ENCODE results near the gene EYA2.
"Not testable (repeated sequence)": the region's sequence is repeated elsewhere in the genome, so short reads cannot be mapped to it uniquely, and the experiment has no call there.

EYA2 gene

GRCh38 chr20:46928580-46929132 is 34.0 kb downstream of the EYA2 start:
- no peak overlapping the region for H3K4me3 ChIP-seq (ENCODE audit: low read depth, low read length)
- DNase-seq (ENCODE audit: low read depth) = peak; percentile 25
- no peak for TF ChIP-seq CTCF (conservative IDR thresholded peaks at IDR 0.05; ENCODE audit: low read depth, low read length)

GRCh38 chr20:46929902-46930301 is 35.3 kb downstream of the EYA2 start:
- no peak for DNase-seq (ENCODE audit: low read depth)
- TF ChIP-seq CTCF (conservative IDR thresholded peaks at IDR 0.05; ENCODE audit: low read depth, low read length) = no peak
- H3K4me3 ChIP-seq (ENCODE audit: low read depth, low read length) = no peak overlapping the region

GRCh38 chr20:46930640-46931339 is 36.1 kb downstream of the EYA2 start:
- no peak for TF ChIP-seq CTCF (conservative IDR thresholded peaks at IDR 0.05; ENCODE audit: low read depth, low read length)
- DNase-seq (ENCODE audit: low read depth) = no peak
- no peak overlapping the region for H3K4me3 ChIP-seq (ENCODE audit: low read depth, low read length)

GRCh38 chr20:46931699-46932098 is 37.1 kb downstream of the EYA2 start:
- TF ChIP-seq CTCF (conservative IDR thresholded peaks at IDR 0.05; ENCODE audit: low read depth, low read length) = no peak
- DNase-seq (ENCODE audit: low read depth) = no peak
- no peak overlapping the region for H3K4me3 ChIP-seq (ENCODE audit: low read depth, low read length)

- not testable (repeated sequence) for H3K4me3 ChIP-seq (ENCODE audit: low read depth, low read length); DNase-seq (ENCODE audit: low read depth)
Measured at GRCh38 chr20:46932439-46932838, 37.8 kb downstream of the EYA2 start.

GRCh38 chr20:46933150-46933549 is 38.5 kb downstream of the EYA2 start:
- TF ChIP-seq CTCF (conservative IDR thresholded peaks at IDR 0.05; ENCODE audit: low read depth, low read length) = no peak
- no peak overlapping the region for H3K4me3 ChIP-seq (ENCODE audit: low read depth, low read length)
- no peak for DNase-seq (ENCODE audit: low read depth)

- no peak for DNase-seq (ENCODE audit: low read depth)
- TF ChIP-seq CTCF (conservative IDR thresholded peaks at IDR 0.05; ENCODE audit: low read depth, low read length) = no peak
- no peak overlapping the region for H3K4me3 ChIP-seq (ENCODE audit: low read depth, low read length)
Measured at GRCh38 chr20:46934746-46935287, 40.2 kb downstream of the EYA2 start.
